ENCODE results near the gene CPSF3. TPM values are rescaled to one million over a fixed set of nuclear protein-coding genes. Genes with fewer than 3 reads are reported as not detected.
A peak's percentile ranks its signal among the peaks of the same experiment; 100 is the strongest.

CPSF3 gene
- total and polyA plus RNA-seq, 2 of the 13 experiments (the other 11 are each of a cell fraction or from before 2014, with no cell fraction given), result 19.8 to 93.0 TPM

DNA sequence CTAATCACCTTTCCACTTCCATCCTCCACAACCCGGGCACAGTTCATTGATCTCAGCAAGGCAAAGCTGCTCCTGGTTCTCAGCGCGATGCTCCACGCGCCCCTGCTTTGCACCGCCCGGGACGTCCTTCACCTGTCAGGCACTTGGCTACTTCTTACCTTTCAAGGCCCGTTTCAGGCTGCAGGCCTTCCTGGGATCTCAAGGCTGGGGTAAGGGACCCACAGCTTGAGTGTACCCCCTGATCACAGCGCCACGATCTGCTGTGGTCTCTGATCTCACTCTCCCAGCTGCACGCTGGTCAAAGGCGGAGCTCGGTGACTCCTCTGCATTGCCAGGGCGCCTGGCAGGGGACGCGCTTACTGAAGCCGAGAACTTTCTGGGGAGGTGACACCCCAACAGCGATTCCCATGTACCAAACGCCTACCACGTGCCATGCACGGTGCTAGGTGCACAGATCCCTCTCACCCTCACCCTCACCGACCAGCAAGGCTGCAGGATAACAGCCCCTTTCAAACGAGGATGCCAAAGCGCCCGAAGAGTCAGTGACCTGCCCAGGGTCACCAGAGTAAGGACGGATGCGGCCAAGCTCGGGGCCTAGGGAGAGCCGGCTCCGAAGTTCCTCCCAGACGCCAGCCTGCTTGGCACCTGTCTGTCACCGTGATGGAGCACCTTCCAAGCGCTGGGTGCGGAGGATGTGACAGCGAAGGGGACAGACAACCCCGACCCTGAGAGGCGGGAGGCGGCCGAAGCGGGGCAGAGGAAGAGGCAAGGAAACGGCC lies 944 bp upstream of the CPSF3 start (continued):
- TF ChIP-seq, protein P1, sequence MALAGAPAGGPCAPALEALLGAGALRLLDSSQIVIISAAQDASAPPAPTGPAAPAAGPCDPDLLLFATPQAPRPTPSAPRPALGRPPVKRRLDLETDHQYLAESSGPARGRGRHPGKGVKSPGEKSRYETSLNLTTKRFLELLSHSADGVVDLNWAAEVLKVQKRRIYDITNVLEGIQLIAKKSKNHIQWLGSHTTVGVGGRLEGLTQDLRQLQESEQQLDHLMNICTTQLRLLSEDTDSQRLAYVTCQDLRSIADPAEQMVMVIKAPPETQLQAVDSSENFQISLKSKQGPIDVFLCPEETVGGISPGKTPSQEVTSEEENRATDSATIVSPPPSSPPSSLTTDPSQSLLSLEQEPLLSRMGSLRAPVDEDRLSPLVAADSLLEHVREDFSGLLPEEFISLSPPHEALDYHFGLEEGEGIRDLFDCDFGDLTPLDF (CRISPR knock-in tag; IDR thresholded peaks at IDR 0.05), result no peak
- TF ChIP-seq, protein P2, sequence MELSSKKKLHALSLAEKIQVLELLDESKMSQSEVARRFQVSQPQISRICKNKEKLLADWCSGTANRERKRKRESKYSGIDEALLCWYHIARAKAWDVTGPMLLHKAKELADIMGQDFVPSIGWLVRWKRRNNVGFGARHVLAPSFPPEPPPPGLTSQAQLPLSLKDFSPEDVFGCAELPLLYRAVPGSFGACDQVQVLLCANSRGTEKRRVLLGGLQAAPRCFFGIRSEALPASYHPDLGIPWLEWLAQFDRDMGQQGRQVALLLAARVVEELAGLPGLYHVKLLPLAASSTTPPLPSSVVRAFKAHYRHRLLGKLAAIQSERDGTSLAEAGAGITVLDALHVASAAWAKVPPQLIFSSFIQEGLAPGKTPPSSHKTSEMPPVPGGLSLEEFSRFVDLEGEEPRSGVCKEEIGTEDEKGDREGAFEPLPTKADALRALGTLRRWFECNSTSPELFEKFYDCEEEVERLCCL (CRISPR knock-in tag; IDR thresholded peaks at IDR 0.05; ENCODE audit: borderline replicate concordance), result no peak
- TF ChIP-seq MEIS2 (CRISPR knock-in tag; IDR thresholded peaks at IDR 0.05), result peak; percentile 78
- TF ChIP-seq, protein P3, sequence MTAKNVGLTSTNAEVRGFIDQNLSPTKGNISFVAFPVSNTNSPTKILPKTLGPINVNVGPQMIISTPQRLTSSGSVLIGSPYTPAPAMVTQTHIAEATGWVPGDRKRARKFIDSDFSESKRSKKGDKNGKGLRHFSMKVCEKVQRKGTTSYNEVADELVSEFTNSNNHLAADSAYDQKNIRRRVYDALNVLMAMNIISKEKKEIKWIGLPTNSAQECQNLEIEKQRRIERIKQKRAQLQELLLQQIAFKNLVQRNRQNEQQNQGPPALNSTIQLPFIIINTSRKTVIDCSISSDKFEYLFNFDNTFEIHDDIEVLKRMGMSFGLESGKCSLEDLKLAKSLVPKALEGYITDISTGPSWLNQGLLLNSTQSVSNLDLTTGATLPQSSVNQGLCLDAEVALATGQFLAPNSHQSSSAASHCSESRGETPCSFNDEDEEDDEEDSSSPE (CRISPR knock-in tag; IDR thresholded peaks at IDR 0.05), result no peak
- no peak; the same call in 1 of the 2 replicates for TF ChIP-seq RNF2 (conservative IDR thresholded peaks at IDR 0.05; ENCODE audit: low read depth)
- TF ChIP-seq, protein P4, sequence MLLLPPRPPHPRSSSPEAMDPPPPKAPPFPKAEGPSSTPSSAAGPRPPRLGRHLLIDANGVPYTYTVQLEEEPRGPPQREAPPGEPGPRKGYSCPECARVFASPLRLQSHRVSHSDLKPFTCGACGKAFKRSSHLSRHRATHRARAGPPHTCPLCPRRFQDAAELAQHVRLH (CRISPR knock-in tag; IDR thresholded peaks at IDR 0.05; ENCODE audit: borderline replicate concordance, low read depth), result no peak; the same call in 1 of the 2 replicates
- TF ChIP-seq BRD4 (CRISPR knock-in tag; IDR thresholded peaks at IDR 0.05), result 0 out of 2 replicates have a peak, but pooled peaks have one; percentile 34
- no peak for TF ChIP-seq GABPA (IDR thresholded peaks at IDR 0.05; ENCODE audit: low read depth, low read length)
- peak; percentile 17; the same call in 1 of the 2 replicates for TF ChIP-seq GABPA (CRISPR knock-in tag; IDR thresholded peaks at IDR 0.05; ENCODE audit: low read depth)
- TF ChIP-seq TOE1 (CRISPR knock-in tag; IDR thresholded peaks at IDR 0.05), result no peak
- peak; percentile 86 for TF ChIP-seq ZNF781 (CRISPR knock-in tag; IDR thresholded peaks at IDR 0.05; ENCODE audit: borderline replicate concordance, not compliant biosample characterization)
- no peak for TF ChIP-seq ZNF567 (CRISPR knock-in tag; IDR thresholded peaks at IDR 0.05; ENCODE audit: borderline replicate concordance)
- TF ChIP-seq SALL2 (CRISPR knock-in tag; IDR thresholded peaks at IDR 0.05), result no peak
- no peak; the same call in 1 of the 2 replicates for TF ChIP-seq ZNF879 (CRISPR knock-in tag; IDR thresholded peaks at IDR 0.05)
- no peak for TF ChIP-seq NBN (conservative IDR thresholded peaks at IDR 0.05)
- TF ChIP-seq ZNF3 (CRISPR knock-in tag; IDR thresholded peaks at IDR 0.05), result no peak
- TF ChIP-seq KLF6 (CRISPR knock-in tag; IDR thresholded peaks at IDR 0.05), result no peak
- no peak for TF ChIP-seq KDM6A (CRISPR knock-in tag; IDR thresholded peaks at IDR 0.05; ENCODE audit: low read depth)
- TF ChIP-seq, protein P5, sequence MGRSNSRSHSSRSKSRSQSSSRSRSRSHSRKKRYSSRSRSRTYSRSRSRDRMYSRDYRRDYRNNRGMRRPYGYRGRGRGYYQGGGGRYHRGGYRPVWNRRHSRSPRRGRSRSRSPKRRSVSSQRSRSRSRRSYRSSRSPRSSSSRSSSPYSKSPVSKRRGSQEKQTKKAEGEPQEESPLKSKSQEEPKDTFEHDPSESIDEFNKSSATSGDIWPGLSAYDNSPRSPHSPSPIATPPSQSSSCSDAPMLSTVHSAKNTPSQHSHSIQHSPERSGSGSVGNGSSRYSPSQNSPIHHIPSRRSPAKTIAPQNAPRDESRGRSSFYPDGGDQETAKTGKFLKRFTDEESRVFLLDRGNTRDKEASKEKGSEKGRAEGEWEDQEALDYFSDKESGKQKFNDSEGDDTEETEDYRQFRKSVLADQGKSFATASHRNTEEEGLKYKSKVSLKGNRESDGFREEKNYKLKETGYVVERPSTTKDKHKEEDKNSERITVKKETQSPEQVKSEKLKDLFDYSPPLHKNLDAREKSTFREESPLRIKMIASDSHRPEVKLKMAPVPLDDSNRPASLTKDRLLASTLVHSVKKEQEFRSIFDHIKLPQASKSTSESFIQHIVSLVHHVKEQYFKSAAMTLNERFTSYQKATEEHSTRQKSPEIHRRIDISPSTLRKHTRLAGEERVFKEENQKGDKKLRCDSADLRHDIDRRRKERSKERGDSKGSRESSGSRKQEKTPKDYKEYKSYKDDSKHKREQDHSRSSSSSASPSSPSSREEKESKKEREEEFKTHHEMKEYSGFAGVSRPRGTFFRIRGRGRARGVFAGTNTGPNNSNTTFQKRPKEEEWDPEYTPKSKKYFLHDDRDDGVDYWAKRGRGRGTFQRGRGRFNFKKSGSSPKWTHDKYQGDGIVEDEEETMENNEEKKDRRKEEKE (IDR thresholded peaks at IDR 0.05), result no peak
- peak; percentile 82; the same call in 1 of the 2 replicates for TF ChIP-seq EED (CRISPR knock-in tag; IDR thresholded peaks at IDR 0.05)
- TF ChIP-seq NR1H2 (CRISPR knock-in tag; IDR thresholded peaks at IDR 0.05; ENCODE audit: borderline replicate concordance, low read depth), result no peak
- TF ChIP-seq ZNF264 (CRISPR knock-in tag; IDR thresholded peaks at IDR 0.05), result 0 out of 2 replicates have a peak, but pooled peaks have one; percentile 42
- TF ChIP-seq ZBTB8A (CRISPR knock-in tag; IDR thresholded peaks at IDR 0.05; ENCODE audit: borderline replicate concordance, low read depth), result no peak
